Nephron (organoid): ENCODE measurements around the gene SIGLEC11.

ENCODE experiments used
- H3K27ac Mint-ChIP-seq, 3 experiments: 2 replicates each; pipeline ENCODE4 v1.8.0; 2020; ENCODE audit warnings: mixed read lengths in 3 of 3, mild to moderate bottlenecking in 2 of 3, moderate library complexity in 1 of 3
- H3K27me3 Mint-ChIP-seq: 2 replicates; pipeline ENCODE4 v1.8.0; 2021; ENCODE audit warnings: low read depth, mild to moderate bottlenecking, moderate library complexity, mixed read lengths
- H3K36me3 Mint-ChIP-seq: 2 replicates; pipeline ENCODE4 v1.8.0; 2020; ENCODE audit warnings: low read depth, mixed read lengths
- H3K4me1 Mint-ChIP-seq: 2 replicates; pipeline ENCODE4 v1.8.0; 2020; ENCODE audit warnings: mixed read lengths
- H3K4me3 Mint-ChIP-seq, 3 experiments: 2 replicates each; pipeline ENCODE4 v1.8.0; 2020; ENCODE audit warnings: mild to moderate bottlenecking in 3 of 3, mixed read lengths in 3 of 3, moderate library complexity in 2 of 3
- H3K9me3 Mint-ChIP-seq: 2 replicates; pipeline ENCODE4 v1.8.0; 2020; ENCODE audit warnings: mixed read lengths
- CTCF ChIP-seq, 3 experiments: fragments of 200-600 bp; sonication (generic); IDR thresholded peaks; one replicate each; pipeline ENCODE4 v1.5.0; 2021; ENCODE audit warnings: antibody characterized with exemption in 3 of 3; ENCODE audit not compliant: unreplicated experiment in 3 of 3

The SIGLEC11 gene

DNA sequence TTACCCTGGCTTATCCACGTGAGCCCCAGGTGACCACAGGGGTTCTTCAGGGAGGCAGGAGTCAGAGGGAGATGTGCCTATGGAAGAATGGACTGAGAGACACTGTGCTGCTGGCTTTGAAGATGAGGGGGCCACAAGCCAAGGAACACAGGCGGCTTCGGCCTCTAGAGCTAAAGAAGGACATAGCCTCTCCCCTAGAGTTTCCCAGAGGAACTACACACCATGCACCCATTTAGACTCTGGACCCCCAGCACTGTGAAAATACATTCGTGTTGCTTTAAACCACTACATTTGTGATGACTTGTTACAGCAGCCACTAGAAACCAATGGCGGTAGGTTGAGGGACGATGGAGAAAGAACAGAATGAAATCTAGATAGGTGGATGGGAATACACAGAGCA, 45.7 kb downstream of the SIGLEC11 start:
- Mint-ChIP-seq H3K4me3 (no peak overlapping the region), H3K9me3 (peaks cover 3% of the 10 kb centered on the region), H3K4me1 (peaks cover 23% of the 10 kb centered on the region), H3K36me3 (peaks cover 66% of the 10 kb centered on the region), H3K27me3 (no peaks in the 10 kb centered on the region), H3K27ac (no peak overlapping the region)
- TF ChIP-seq CTCF (IDR thresholded peaks at IDR 0.05; ENCODE audit: unreplicated experiment in 3 of 3), result no peak

DNA sequence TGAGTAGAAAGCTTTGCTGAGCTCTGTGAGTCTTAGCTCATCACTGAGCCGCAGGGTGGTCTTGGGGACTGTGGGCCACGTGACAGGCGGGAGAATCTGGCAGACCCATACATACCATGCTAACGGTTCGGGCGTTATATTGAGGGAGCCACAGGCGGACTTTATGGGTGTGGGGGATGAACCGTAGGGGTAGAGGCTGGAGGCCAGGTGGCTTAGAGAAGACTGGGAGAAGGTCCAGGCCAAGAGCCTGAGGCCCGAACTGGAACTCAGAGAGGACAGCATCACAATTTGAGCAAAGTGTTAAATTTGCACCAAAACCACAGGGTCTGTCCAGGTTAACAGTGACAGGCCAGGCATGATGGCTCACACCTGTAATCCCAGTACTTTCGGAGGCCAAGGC, 47.3 kb downstream of the SIGLEC11 start:
- TF ChIP-seq CTCF (IDR thresholded peaks at IDR 0.05; ENCODE audit: unreplicated experiment in 3 of 3), result no peak
- no peaks in the 10 kb centered on the region for H3K27me3 Mint-ChIP-seq
- peaks cover 3% of the 10 kb centered on the region for H3K9me3 Mint-ChIP-seq
- peaks cover 61% of the 10 kb centered on the region for H3K36me3 Mint-ChIP-seq
- no peak overlapping the region for H3K4me3 Mint-ChIP-seq
- H3K27ac Mint-ChIP-seq, result peak overlapping the region in 2 of 3 experiments; percentile 43 to 71
- H3K4me1 Mint-ChIP-seq, result peaks cover 23% of the 10 kb centered on the region

GRCh38 chr19:49912965-49913685, 47.8 kb downstream of the SIGLEC11 start:
- Mint-ChIP-seq H3K36me3 (peaks cover 61% of the 10 kb centered on the region), H3K4me3 (no peak overlapping the region), H3K9me3 (peaks cover 3% of the 10 kb centered on the region), H3K4me1 (peaks cover 23% of the 10 kb centered on the region), H3K27me3 (no peaks in the 10 kb centered on the region), H3K27ac (peak overlapping the region; percentile 43 to 82 (median 71))
- no peak for TF ChIP-seq CTCF (IDR thresholded peaks at IDR 0.05; ENCODE audit: unreplicated experiment in 3 of 3)

GRCh38 chr19:49911381-49912145, 49.4 kb downstream of the SIGLEC11 start:
- Mint-ChIP-seq H3K4me1 (peaks cover 17% of the 10 kb centered on the region), H3K27ac (peak overlapping the region; percentile 73 to 87 (median 79)), H3K36me3 (peaks cover 64% of the 10 kb centered on the region), H3K27me3 (no peaks in the 10 kb centered on the region), H3K9me3 (no peaks in the 10 kb centered on the region), H3K4me3 (no peak overlapping the region)
- no peak for TF ChIP-seq CTCF (IDR thresholded peaks at IDR 0.05; ENCODE audit: unreplicated experiment in 3 of 3)

- Mint-ChIP-seq H3K36me3 (peaks cover 62% of the 10 kb centered on the region), H3K4me3 (no peak overlapping the region), H3K4me1 (peaks cover 17% of the 10 kb centered on the region), H3K9me3 (no peaks in the 10 kb centered on the region), H3K27ac (no peak overlapping the region), H3K27me3 (no peaks in the 10 kb centered on the region)
- no peak for TF ChIP-seq CTCF (IDR thresholded peaks at IDR 0.05; ENCODE audit: unreplicated experiment in 3 of 3)
Observed at GRCh38 chr19:49910179-49910578, 50.8 kb downstream of the SIGLEC11 start.
